Measurements from ENCODE around the gene CCDC102A.

Gene CCDC102A

DNA sequence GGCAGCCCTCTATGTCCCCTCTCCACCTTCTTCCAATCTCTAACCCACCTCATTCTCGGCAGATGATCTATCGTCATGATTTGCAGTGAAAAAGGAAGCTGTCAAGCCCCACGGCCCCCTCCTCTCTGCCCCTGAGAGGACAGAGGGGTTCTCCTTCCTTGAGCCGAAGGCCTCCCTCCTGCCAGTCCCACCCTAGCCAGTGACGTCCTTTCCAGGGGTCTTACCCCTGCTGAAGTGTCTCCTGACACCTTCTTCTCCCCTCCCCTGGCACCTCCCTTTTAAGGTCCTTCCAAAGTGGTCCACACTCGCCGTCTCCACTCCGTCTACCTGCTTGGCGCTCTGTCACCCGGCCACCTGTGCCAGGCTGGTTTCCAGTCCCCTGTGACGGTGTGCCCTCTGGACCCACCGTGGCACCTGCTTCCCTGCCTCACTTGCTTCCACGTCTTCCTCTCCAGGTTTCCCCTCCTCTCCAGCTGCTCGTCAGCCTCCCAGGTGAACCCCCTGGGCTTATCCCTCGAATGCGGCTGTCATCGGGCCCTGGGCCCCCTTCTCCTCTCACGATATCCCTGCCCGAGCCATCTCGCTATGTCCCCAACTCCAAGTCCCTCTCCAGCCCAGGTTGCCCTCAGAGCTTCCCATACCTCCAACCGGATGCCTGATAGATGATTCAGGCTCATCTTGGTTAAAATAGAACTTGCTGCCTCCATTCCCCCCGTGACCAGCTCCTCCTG, 5.7 kb downstream of the CCDC102A start:
- CTCF ChIA-PET = interaction anchor here (0.6 to 2.1 kb wide), 4 partner anchors 11 to 112 kb away, joined by 4 to 7 read pairs (median 6); no protein-coding TSS in a partner anchor
- no peak overlapping the region for H3K4me3 ChIP-seq (ENCODE audit: low read depth, low read length)

DNA sequence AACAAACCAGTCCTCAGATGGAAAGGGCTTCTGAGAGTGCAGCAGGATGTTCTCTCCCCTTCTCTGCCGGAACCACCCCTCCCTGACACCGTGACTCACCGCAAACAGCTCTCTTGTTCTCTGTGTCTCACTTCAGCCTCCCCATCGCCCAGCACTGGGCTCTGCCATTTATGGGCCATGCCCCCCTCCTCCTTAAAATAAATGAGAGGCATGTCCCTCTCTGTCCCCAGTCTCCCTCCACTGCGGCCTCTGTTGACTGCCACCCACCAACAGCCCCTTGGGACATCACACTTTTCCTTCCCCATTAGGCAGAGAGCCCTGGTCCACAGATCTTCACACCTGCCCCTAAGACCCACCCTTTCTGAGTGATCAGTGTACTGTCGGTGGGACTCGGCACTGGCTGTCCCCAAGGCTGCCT, 6.3 kb downstream of the CCDC102A start:
- H3K27ac ChIP-seq (ENCODE audit: extremely low read depth, low read depth, low read length) = no peak overlapping the region
- H3K4me3 ChIP-seq (ENCODE audit: low read depth, low read length) = no peak overlapping the region
- ChIA-PET POLR2A (no interaction called here), CTCF (interaction anchor here (1.1 kb wide), 1 partner anchor 112 kb away, joined by 4 read pairs; no protein-coding TSS in a partner anchor)
- TF ChIP-seq ZNF48 (tag by site-specific recombination; IDR thresholded peaks at IDR 0.05) = no peak
- TF ChIP-seq ZNF184 (tag by site-specific recombination; IDR thresholded peaks at IDR 0.05) = no peak
- TF ChIP-seq, protein P1, sequence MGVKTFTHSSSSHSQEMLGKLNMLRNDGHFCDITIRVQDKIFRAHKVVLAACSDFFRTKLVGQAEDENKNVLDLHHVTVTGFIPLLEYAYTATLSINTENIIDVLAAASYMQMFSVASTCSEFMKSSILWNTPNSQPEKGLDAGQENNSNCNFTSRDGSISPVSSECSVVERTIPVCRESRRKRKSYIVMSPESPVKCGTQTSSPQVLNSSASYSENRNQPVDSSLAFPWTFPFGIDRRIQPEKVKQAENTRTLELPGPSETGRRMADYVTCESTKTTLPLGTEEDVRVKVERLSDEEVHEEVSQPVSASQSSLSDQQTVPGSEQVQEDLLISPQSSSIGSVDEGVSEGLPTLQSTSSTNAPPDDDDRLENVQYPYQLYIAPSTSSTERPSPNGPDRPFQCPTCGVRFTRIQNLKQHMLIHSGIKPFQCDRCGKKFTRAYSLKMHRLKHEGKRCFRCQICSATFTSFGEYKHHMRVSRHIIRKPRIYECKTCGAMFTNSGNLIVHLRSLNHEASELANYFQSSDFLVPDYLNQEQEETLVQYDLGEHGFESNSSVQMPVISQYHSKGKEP (tag by site-specific recombination; IDR thresholded peaks at IDR 0.05) = no peak
- TF ChIP-seq ZNF341 (tag by site-specific recombination; IDR thresholded peaks at IDR 0.05; ENCODE audit: low read depth) = peak; percentile 77
- TF ChIP-seq KLF16 (tag by site-specific recombination; IDR thresholded peaks at IDR 0.05) = no peak
- peaks cover 0 to 4% of the 10 kb centered on the region in 2 experiments; a peak in 1 of 3 replicates for H3K36me3 ChIP-seq (ENCODE audit: control insufficient read depth in 2 of 2, insufficient read depth in 1 of 2, low read length in 2 of 2)
- H3K9me3 ChIP-seq (ENCODE audit: control insufficient read depth, insufficient read depth, low read depth, low read length) = no peaks in the 10 kb centered on the region
- H3K4me1 ChIP-seq (ENCODE audit: control insufficient read depth, insufficient read depth, low read length) = peaks cover 15% of the 10 kb centered on the region

More for the DNA sequence above, 5.7 kb downstream of the CCDC102A start:
- H3K4me1 ChIP-seq (ENCODE audit: control insufficient read depth, insufficient read depth, low read length) = peaks cover 15% of the 10 kb centered on the region
- POLR2A ChIA-PET = no interaction called here
- H3K9me3 ChIP-seq (ENCODE audit: control insufficient read depth, insufficient read depth, low read depth, low read length) = no peaks in the 10 kb centered on the region
- no peak for TF ChIP-seq MEIS1 (CRISPR knock-in tag; IDR thresholded peaks at IDR 0.05; ENCODE audit: borderline replicate concordance)
- no peak for TF ChIP-seq ZNF132 (tag by site-specific recombination; IDR thresholded peaks at IDR 0.05; ENCODE audit: borderline replicate concordance)
- no peak for TF ChIP-seq ZNF248 (tag by site-specific recombination; IDR thresholded peaks at IDR 0.05)
- no peak for TF ChIP-seq ZNF837 (tag by site-specific recombination; IDR thresholded peaks at IDR 0.05)
- TF ChIP-seq ZNF121 (tag by site-specific recombination; IDR thresholded peaks at IDR 0.05) = no peak
- no peak for TF ChIP-seq SETDB1 (IDR thresholded peaks at IDR 0.05; ENCODE audit: insufficient read length, low read length)
- TF ChIP-seq ZNF830 (tag by site-specific recombination; IDR thresholded peaks at IDR 0.05; ENCODE audit: low read depth) = no peak
- TF ChIP-seq ZNF555 (tag by site-specific recombination; conservative IDR thresholded peaks at IDR 0.05) = no peak
- no peak for TF ChIP-seq ZNF776 (tag by site-specific recombination; IDR thresholded peaks at IDR 0.05; ENCODE audit: borderline replicate concordance)
- TF ChIP-seq, protein P2, sequence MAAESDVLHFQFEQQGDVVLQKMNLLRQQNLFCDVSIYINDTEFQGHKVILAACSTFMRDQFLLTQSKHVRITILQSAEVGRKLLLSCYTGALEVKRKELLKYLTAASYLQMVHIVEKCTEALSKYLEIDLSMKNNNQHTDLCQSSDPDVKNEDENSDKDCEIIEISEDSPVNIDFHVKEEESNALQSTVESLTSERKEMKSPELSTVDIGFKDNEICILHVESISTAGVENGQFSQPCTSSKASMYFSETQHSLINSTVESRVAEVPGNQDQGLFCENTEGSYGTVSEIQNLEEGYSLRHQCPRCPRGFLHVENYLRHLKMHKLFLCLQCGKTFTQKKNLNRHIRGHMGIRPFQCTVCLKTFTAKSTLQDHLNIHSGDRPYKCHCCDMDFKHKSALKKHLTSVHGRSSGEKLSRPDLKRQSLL (tag by site-specific recombination; IDR thresholded peaks at IDR 0.05) = no peak
- no peak for TF ChIP-seq ZSCAN16 (tag by site-specific recombination; IDR thresholded peaks at IDR 0.05)
- TF ChIP-seq FEZF1 (tag by site-specific recombination; IDR thresholded peaks at IDR 0.05) = no peak
- no peak for TF ChIP-seq SP7 (tag by site-specific recombination; IDR thresholded peaks at IDR 0.05)
- TF ChIP-seq, protein P3, sequence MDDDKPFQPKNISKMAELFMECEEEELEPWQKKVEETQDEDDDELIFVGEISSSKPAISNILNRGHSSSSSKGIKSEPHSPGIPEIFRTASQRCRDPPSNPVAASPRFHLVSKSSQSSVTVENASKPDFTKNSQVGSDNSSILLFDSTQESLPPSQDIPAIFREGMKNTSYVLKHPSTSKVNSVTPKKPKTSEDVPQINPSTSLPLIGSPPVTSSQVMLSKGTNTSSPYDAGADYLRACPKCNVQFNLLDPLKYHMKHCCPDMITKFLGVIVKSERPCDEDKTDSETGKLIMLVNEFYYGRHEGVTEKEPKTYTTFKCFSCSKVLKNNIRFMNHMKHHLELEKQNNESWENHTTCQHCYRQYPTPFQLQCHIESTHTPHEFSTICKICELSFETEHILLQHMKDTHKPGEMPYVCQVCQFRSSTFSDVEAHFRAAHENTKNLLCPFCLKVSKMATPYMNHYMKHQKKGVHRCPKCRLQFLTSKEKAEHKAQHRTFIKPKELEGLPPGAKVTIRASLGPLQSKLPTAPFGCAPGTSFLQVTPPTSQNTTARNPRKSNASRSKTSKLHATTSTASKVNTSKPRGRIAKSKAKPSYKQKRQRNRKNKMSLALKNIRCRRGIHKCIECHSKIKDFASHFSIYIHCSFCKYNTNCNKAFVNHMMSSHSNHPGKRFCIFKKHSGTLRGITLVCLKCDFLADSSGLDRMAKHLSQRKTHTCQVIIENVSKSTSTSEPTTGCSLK (tag by site-specific recombination; IDR thresholded peaks at IDR 0.05) = no peak
- no peak for TF ChIP-seq ZNF24 (tag by site-specific recombination; IDR thresholded peaks at IDR 0.05)
- no peak for TF ChIP-seq ZNF266 (tag by site-specific recombination; IDR thresholded peaks at IDR 0.05; ENCODE audit: low read depth)
- no peak for TF ChIP-seq GLIS2 (tag by site-specific recombination; IDR thresholded peaks at IDR 0.05)
- peaks cover 0 to 4% of the 10 kb centered on the region in 2 experiments; a peak in 1 of 3 replicates for H3K36me3 ChIP-seq (ENCODE audit: control insufficient read depth in 2 of 2, insufficient read depth in 1 of 2, low read length in 2 of 2)
- H3K27ac ChIP-seq (ENCODE audit: extremely low read depth, low read depth, low read length) = no peak overlapping the region

All from HEK293 (cell line).